ENCODE data around the gene RAB31. TPM values are rescaled to one million over a fixed set of nuclear protein-coding genes. Genes with fewer than 3 reads are reported as not detected.

Gene RAB31
- total and polyA plus RNA-seq, 12 donors, result 46.6 to 365 (median 136) TPM

- Histone ChIP-seq H3K27me3 (no peaks in the 10 kb centered on the region), H3K4me3 (no peak overlapping the region), H3K27ac (peak overlapping the region in 3 of 5 donors; percentile 43 to 80 (median 51)), H3K4me1 (replicated peaks in 1 of 2) (peaks cover 46 to 54% of the 10 kb centered on the region in 2 donors), H3K9me3 (replicated peaks in 1 of 3) (no peaks in the 10 kb centered on the region), H3K36me3 (replicated peaks in 1 of 2) (no peaks in the 10 kb centered on the region)
- intact Hi-C loops (cut with DNase I), result no loop called here
- WGBS, 4 donors, result 80 to 87% (median 84%) methylated on average over 15 of the region's 15 CpGs
- TF ChIP-seq CTCF (IDR thresholded peaks at IDR 0.05) (no peak), POLR2A (IDR thresholded peaks at IDR 0.05) (no peak)
- peak in 1 of 7 donors; percentile 20 for DNase-seq
Observed at GRCh38 chr18:9828506-9829396, 120.7 kb downstream of the RAB31 start.

GRCh38 chr18:9829397-9829712 is 121.3 kb downstream of the RAB31 start:
- Histone ChIP-seq H3K9me3 (replicated peaks in 1 of 3) (no peaks in the 10 kb centered on the region), H3K4me1 (replicated peaks in 1 of 2) (peaks cover 40 to 48% of the 10 kb centered on the region in 2 donors)

GRCh38 chr18:9831036-9831722 is 123.1 kb downstream of the RAB31 start:
- 74 to 84% (median 78%) methylated on average over 10 to 13 of the region's 13 CpGs for WGBS, 4 donors
- Histone ChIP-seq H3K36me3 (replicated peaks in 1 of 2) (no peaks in the 10 kb centered on the region), H3K27ac (peak overlapping the region in 2 of 5 donors; percentile 41 to 62), H3K27me3 (no peaks in the 10 kb centered on the region), H3K9me3 (replicated peaks in 1 of 3) (no peaks in the 10 kb centered on the region), H3K4me3 (no peak overlapping the region), H3K4me1 (replicated peaks in 1 of 2) (peaks cover 21 to 40% of the 10 kb centered on the region in 2 donors)
- peak in 3 of 6 experiments; percentile 8 to 19 (median 17) for TF ChIP-seq CTCF (IDR thresholded peaks at IDR 0.05)
- no peak for TF ChIP-seq POLR2A (IDR thresholded peaks at IDR 0.05)
- intact Hi-C loops (cut with DNase I), result no loop called here
- DNase-seq, result peak in 1 of 7 donors; percentile 21

More at GRCh38 chr18:9829397-9829712, 121.3 kb downstream of the RAB31 start:
- DNase-seq, result no peak
- no peak overlapping the region for H3K4me3 ChIP-seq
- intact Hi-C loops (cut with DNase I), result no loop called here
- TF ChIP-seq POLR2A (IDR thresholded peaks at IDR 0.05), result no peak
- no peak for TF ChIP-seq CTCF (IDR thresholded peaks at IDR 0.05)
- no peaks in the 10 kb centered on the region for H3K36me3 ChIP-seq (replicated peaks in 1 of 2)
- 87 to 95% (median 91%) methylated on average over 6 of the region's 6 CpGs for WGBS, 4 donors
- H3K27ac ChIP-seq, result peak overlapping the region in 1 of 5 donors; percentile 51
- H3K27me3 ChIP-seq, result no peaks in the 10 kb centered on the region

- peaks cover 16 to 36% of the 10 kb centered on the region in 2 donors for H3K4me1 ChIP-seq (replicated peaks in 1 of 2)
Observed at GRCh38 chr18:9831723-9832199, 123.7 kb downstream of the RAB31 start.

More at GRCh38 chr18:9831723-9832199, 123.7 kb downstream of the RAB31 start:
- Histone ChIP-seq H3K27me3 (no peaks in the 10 kb centered on the region), H3K9me3 (replicated peaks in 1 of 3) (no peaks in the 10 kb centered on the region), H3K27ac (peak overlapping the region in 2 of 5 donors; percentile 41 to 62), H3K36me3 (replicated peaks in 1 of 2) (no peaks in the 10 kb centered on the region), H3K4me3 (no peak overlapping the region)
- TF ChIP-seq CTCF (IDR thresholded peaks at IDR 0.05) (no peak), POLR2A (IDR thresholded peaks at IDR 0.05) (no peak)
- 77 to 98% (median 91%) methylated on average over 6 to 12 of the region's 12 CpGs for WGBS, 4 donors
- intact Hi-C loops (cut with DNase I), result no loop called here
- peak in 1 of 7 donors; percentile 24 for DNase-seq
